Panc1 (cell line): ENCODE data around the gene DIDO1.

Experiments used
- POLR2AphosphoS5 ChIP-seq: IDR thresholded peaks from 2 replicates; pipeline ENCODE4 v1.6.1; 2012; ENCODE audit warnings: mild to moderate bottlenecking, low read depth, low read length, moderate library complexity
- SIN3A ChIP-seq: IDR thresholded peaks from 2 replicates; pipeline ENCODE4 v1.6.1; 2012; ENCODE audit warnings: low read depth, mild to moderate bottlenecking, low read length, moderate library complexity, borderline replicate concordance; ENCODE audit not compliant: insufficient read depth
- TF ChIP-seq, protein P1 (sequence below): fragments of 450-650 bp; IDR thresholded peaks from 2 replicates; pipeline ENCODE4 v1.5.1; 2017; ENCODE audit warnings: mild to moderate bottlenecking

DNA sequence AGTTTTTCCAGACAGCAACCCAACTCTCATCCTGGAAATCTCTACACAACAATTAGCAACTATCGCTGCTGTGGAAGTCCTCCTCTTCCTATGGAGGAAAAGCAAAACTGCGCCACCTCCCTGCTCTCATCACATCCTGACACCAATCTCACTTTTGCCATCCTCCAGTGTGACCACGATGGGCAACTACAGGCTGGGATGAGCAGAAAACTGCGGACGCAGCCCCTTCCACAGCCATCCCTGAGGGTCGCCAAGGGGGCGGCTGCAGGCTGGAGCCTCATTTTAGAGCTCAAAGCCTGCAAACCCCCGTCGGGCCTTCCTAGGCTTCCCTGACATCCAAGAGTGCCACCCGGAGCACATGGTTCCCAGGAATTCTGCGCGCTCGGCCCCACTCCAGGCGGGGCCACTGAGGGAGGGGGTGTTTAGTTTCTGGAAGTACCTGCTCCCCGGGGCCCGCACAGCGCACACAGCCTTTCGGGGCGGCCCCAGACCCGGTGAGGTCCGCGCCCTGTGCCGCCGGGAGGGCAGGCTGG lies 65.8 kb downstream of the DIDO1 start:
- TF ChIP-seq, protein P1, sequence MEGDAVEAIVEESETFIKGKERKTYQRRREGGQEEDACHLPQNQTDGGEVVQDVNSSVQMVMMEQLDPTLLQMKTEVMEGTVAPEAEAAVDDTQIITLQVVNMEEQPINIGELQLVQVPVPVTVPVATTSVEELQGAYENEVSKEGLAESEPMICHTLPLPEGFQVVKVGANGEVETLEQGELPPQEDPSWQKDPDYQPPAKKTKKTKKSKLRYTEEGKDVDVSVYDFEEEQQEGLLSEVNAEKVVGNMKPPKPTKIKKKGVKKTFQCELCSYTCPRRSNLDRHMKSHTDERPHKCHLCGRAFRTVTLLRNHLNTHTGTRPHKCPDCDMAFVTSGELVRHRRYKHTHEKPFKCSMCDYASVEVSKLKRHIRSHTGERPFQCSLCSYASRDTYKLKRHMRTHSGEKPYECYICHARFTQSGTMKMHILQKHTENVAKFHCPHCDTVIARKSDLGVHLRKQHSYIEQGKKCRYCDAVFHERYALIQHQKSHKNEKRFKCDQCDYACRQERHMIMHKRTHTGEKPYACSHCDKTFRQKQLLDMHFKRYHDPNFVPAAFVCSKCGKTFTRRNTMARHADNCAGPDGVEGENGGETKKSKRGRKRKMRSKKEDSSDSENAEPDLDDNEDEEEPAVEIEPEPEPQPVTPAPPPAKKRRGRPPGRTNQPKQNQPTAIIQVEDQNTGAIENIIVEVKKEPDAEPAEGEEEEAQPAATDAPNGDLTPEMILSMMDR, result no peak
- no peak for TF ChIP-seq POLR2AphosphoS5
- TF ChIP-seq SIN3A, result no peak
